ENCODE data around the gene SPEF2. TPM values are rescaled to one million over a fixed set of nuclear protein-coding genes. Genes with fewer than 3 reads are reported as not detected.

Gene SPEF2
- total RNA-seq, 1 experiment from 2014 or later = 10.6 TPM

- Histone ChIP-seq H4K20me1 (ENCODE audit: insufficient read depth) (no peaks in the 10 kb centered on the region), H3K4me3 (no peak overlapping the region), H3K79me2 (ENCODE audit: low read depth) (no peaks in the 10 kb centered on the region), H3K27me3 (ENCODE audit: insufficient read depth, low read depth) (no peaks in the 10 kb centered on the region), H2AFZ (no peak overlapping the region), H3K4me1 (replicated peaks; ENCODE audit: insufficient read depth) (no peaks in the 10 kb centered on the region), H3K9me3 (ENCODE audit: insufficient read depth, low read depth) (no peaks in the 10 kb centered on the region; the same call in 1 of the 2 replicates), H3K9me2 (ENCODE audit: insufficient read depth) (0 out of 2 replicates have a peak, but pooled peaks cover 3% of the 10 kb centered on the region), H3K27ac (no peak overlapping the region), H3K36me3 (ENCODE audit: low read depth) (no peaks in the 10 kb centered on the region), H3K4me2 (no peak overlapping the region), H3F3A (ENCODE audit: insufficient read depth, low read depth) (no peaks in the 10 kb centered on the region)
- CTCF ChIA-PET = no interaction called here
- intact Hi-C loops (cut with micrococcal nuclease; ENCODE audit: unreplicated experiment) = no loop called here
- POLR2A ChIA-PET (ENCODE audit: unreplicated experiment) = no interaction called here
- no TSS peak for BruUV-seq (replicated peaks)
- no peak for DNase-seq
- TF ChIP-seq EZH2 (IDR thresholded peaks at IDR 0.05; ENCODE audit: low read depth) (no peak), CTCF (conservative IDR thresholded peaks at IDR 0.05) (no peak)
Measured at GRCh38 chr5:35677878-35678277, 60.2 kb downstream of the SPEF2 start.

GRCh38 chr5:35678661-35679060, 61.0 kb downstream of the SPEF2 start:
- TF ChIP-seq EZH2 (IDR thresholded peaks at IDR 0.05; ENCODE audit: low read depth) = no peak
- TF ChIP-seq CTCF (conservative IDR thresholded peaks at IDR 0.05) = no peak
- no peaks in the 10 kb centered on the region for H3K4me1 ChIP-seq (replicated peaks; ENCODE audit: insufficient read depth)
- no peaks in the 10 kb centered on the region for H3F3A ChIP-seq (ENCODE audit: insufficient read depth, low read depth)
- no peaks in the 10 kb centered on the region; the same call in 1 of the 2 replicates for H3K9me3 ChIP-seq (ENCODE audit: insufficient read depth, low read depth)
- no peak overlapping the region for H3K27ac ChIP-seq
- intact Hi-C loops (cut with micrococcal nuclease; ENCODE audit: unreplicated experiment) = no loop called here
- no peaks in the 10 kb centered on the region for H4K20me1 ChIP-seq (ENCODE audit: insufficient read depth)
- ChIA-PET POLR2A (ENCODE audit: unreplicated experiment) (no interaction called here), CTCF (interaction anchor here (0.5 kb wide), 1 partner anchor 829 kb away, joined by 3 read pairs; no protein-coding TSS in a partner anchor)
- BruUV-seq (replicated peaks) = no TSS peak
- no peak for DNase-seq
- H3K36me3 ChIP-seq (ENCODE audit: low read depth) = no peaks in the 10 kb centered on the region
- H3K4me3 ChIP-seq = no peak overlapping the region
- 0 out of 2 replicates have a peak, but pooled peaks cover 3% of the 10 kb centered on the region for H3K9me2 ChIP-seq (ENCODE audit: insufficient read depth)
- H2AFZ ChIP-seq = no peak overlapping the region
- no peak overlapping the region for H3K4me2 ChIP-seq
- H3K27me3 ChIP-seq (ENCODE audit: insufficient read depth, low read depth) = no peaks in the 10 kb centered on the region
- H3K79me2 ChIP-seq (ENCODE audit: low read depth) = no peaks in the 10 kb centered on the region

- no peak overlapping the region for H3K4me2 ChIP-seq
- intact Hi-C loops (cut with micrococcal nuclease; ENCODE audit: unreplicated experiment) = no loop called here
- no peaks in the 10 kb centered on the region; the same call in 1 of the 2 replicates for H3K9me3 ChIP-seq (ENCODE audit: insufficient read depth, low read depth)
- POLR2A ChIA-PET (ENCODE audit: unreplicated experiment) = no interaction called here
- H3K4me1 ChIP-seq (replicated peaks; ENCODE audit: insufficient read depth) = no peaks in the 10 kb centered on the region
- CTCF ChIA-PET = no interaction called here
- no peak for TF ChIP-seq EZH2 (IDR thresholded peaks at IDR 0.05; ENCODE audit: low read depth)
- no peak for TF ChIP-seq CTCF (conservative IDR thresholded peaks at IDR 0.05)
- H3K27me3 ChIP-seq (ENCODE audit: insufficient read depth, low read depth) = no peaks in the 10 kb centered on the region
- H2AFZ ChIP-seq = no peak overlapping the region
- H3F3A ChIP-seq (ENCODE audit: insufficient read depth, low read depth) = no peaks in the 10 kb centered on the region
- H3K79me2 ChIP-seq (ENCODE audit: low read depth) = no peaks in the 10 kb centered on the region
- 0 out of 2 replicates have a peak, but pooled peaks cover 3% of the 10 kb centered on the region for H3K9me2 ChIP-seq (ENCODE audit: insufficient read depth)
- no peak for DNase-seq
- H3K27ac ChIP-seq = no peak overlapping the region
- no peaks in the 10 kb centered on the region for H3K36me3 ChIP-seq (ENCODE audit: low read depth)
- H4K20me1 ChIP-seq (ENCODE audit: insufficient read depth) = no peaks in the 10 kb centered on the region
- no peak overlapping the region for H3K4me3 ChIP-seq
- BruUV-seq (replicated peaks) = no TSS peak
Measured at GRCh38 chr5:35679357-35679756, 61.7 kb downstream of the SPEF2 start.
